Measurements from ENCODE around the gene KCNH2.

DNA sequence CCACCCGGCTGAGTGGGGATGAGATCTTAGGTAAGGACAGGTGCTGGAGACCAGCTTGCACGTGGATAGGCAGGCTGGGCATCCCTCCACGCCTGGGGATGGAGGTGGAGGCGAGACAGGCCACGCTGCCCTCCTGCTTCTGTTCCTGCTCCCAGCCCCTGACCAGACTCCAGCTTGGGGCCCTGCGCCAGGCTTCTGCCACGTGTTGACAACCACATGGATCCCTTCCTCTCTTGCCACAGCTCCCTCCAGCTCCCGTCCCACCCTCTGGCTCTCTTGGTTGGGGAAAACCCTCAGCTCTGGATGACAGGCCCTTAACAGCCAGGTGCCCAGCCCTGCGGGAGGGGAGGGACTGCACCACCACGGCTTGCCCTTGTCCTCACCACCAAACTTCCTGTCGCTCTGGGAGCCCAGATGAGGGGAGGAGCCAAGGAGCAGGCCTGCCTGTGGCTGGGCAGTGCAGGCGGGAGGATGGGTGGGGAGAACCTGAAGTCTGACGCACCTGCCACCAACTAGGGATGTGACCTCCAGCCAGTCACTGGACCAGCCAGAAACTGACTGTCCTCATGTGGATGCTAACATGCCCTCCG, 36.0 kb downstream of the KCNH2 start:
- TF ChIP-seq EP300 (IDR thresholded peaks at IDR 0.05) (no peak), POLR2A (IDR thresholded peaks at IDR 0.05) (no peak)
- TF ChIP-seq, protein P1, sequence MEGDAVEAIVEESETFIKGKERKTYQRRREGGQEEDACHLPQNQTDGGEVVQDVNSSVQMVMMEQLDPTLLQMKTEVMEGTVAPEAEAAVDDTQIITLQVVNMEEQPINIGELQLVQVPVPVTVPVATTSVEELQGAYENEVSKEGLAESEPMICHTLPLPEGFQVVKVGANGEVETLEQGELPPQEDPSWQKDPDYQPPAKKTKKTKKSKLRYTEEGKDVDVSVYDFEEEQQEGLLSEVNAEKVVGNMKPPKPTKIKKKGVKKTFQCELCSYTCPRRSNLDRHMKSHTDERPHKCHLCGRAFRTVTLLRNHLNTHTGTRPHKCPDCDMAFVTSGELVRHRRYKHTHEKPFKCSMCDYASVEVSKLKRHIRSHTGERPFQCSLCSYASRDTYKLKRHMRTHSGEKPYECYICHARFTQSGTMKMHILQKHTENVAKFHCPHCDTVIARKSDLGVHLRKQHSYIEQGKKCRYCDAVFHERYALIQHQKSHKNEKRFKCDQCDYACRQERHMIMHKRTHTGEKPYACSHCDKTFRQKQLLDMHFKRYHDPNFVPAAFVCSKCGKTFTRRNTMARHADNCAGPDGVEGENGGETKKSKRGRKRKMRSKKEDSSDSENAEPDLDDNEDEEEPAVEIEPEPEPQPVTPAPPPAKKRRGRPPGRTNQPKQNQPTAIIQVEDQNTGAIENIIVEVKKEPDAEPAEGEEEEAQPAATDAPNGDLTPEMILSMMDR (IDR thresholded peaks at IDR 0.05) = no peak
